ENCODE data around the gene ARL6IP4.
"Not testable (repeated sequence)": the region's sequence is repeated elsewhere in the genome, so short reads cannot be mapped to it uniquely, and the experiment has no call there.

The ARL6IP4 gene

DNA sequence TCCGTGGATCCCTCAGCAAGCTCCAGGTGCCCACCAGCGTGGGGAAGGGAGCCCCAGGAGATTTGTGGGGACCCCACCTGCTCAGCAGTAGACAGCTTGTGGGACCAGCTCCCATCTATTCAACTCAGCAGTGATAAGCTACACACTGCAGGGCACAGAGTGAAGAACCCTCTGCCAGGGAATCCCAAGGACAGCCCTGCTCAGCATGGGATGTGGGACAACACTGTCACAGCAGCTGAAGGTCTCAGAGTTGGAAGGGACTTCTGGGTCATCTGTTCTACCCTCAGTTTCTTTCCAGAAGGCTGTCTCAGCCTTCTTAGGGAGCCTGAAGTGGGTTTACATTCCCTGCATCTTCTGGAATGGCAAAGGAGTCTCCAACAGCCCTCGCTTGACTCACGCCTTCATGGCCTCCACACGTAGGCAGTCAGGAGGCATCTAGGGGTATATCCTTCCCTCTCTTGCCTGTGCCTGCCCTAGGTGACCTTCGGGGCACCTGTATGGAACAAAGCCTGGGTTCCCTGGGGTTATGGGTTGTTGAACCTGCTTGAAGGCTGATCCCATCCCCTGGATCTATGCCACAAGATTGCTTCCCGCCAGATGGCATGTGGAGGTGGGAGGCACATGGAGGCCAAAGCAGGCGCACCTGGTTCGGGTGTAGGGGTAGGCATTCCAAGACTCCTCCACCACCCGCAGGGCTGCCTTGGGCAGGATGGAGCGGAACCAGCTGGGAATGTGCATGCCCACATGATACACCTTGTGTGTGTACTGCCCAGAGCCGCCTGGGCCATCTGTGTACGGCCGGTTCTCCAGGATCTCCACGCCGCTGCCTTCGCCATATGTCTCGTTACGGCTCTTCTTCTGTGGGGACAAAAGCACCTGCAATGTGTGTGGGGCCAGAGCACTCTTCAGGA, 33.0 kb downstream of the ARL6IP4 start:
- no peak for DNase-seq

DNA sequence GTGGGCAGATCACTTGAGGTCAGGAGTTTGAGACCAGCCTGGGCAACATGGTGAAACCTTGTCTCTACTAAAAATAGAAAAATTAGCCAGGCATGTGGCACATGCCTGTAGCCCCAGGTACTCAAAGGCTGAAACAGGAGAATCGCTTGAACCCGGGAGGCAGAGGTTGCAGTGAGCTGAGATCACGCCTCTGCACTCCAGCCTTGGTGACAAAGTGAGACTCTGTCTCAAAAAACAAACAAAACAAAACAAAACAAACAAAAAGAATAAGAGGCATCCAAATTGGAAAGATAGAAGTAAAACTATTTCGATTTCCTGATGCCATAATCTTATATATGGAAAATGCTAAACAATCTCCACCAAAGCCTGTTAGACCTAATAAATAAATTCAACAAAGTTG, 34.0 kb downstream of the ARL6IP4 start:
- not testable (repeated sequence) for DNase-seq

DNA sequence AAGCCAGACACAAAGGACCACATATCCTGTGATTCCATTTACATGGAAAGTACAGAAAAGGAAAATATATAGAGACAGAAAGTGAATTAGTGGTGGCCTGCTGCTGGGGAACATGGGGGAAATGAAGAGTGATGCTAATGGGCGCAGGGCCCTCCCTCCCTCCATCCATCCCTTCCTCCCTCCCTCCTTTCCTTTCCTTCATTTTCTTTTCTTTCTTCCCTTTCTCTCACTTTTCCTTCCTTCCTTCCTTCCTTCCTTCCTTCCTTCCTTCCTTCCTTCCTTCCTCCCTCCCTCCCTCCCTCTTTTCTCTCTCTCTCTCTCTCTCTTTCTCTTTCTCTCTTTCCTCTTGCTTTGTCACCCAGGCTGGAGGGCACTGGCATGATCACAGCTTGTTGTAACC, 37.3 kb downstream of the ARL6IP4 start:
- DNase-seq = no peak

DNA sequence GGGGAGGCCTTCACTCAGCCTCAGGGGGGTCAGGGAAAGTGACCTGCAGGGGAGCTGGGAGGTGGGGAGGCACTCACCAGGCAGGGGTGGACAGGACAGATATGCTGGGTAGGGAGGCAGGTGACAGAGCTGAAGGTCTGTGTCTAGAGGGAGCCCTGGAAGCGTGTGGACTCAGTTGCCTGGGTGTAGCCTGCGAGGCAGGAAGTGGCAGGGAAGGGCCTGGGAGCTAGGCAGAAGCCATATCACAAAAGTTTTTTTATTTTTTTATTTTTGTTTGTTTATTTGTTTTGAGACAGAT, 39.3 kb downstream of the ARL6IP4 start:
- no peak for DNase-seq

DNA sequence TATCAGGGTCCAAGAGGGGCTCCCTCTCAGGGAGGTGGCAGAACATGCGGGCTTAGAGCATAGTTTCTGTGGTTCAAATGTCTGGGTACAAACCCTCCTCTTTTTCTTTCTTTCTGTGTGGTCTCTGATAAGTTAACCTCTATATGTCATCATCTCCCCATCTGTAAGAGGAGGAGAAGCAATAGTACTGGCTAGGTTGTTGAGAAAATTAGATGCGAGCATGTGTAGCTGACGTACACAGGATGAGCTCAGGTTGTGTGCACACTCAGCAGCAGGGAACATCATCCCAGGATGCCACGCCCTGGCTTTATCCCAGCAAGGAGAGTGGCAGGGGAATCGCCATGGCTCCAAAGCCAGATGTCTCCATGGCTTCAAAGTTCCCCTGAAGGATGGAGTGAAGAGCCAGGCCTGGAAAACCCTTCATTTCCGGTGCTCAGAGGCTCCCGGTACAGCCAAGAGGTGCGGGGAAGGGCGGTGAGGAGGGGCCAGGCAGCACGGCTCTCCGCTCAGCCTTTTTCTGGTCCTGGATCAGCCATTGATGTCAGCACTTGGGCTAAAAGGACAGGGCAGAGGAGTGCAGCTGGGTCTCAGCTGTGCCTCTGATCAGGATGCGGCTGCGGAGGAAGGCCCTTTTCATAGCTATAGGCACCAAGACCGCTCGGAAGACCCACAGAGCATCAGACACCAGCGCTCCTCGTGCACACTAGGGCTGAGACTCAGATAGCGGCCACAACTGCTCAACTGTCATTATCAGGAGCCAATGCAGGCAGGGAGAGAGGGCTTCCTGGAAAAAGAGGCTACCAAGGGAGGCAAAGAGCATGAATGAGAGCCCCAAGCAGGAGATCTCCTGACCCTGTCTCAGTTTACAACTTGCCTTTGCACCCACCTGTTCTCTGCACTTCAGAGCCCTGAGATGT, 41.5 kb downstream of the ARL6IP4 start:
- DNase-seq = no peak

DNA sequence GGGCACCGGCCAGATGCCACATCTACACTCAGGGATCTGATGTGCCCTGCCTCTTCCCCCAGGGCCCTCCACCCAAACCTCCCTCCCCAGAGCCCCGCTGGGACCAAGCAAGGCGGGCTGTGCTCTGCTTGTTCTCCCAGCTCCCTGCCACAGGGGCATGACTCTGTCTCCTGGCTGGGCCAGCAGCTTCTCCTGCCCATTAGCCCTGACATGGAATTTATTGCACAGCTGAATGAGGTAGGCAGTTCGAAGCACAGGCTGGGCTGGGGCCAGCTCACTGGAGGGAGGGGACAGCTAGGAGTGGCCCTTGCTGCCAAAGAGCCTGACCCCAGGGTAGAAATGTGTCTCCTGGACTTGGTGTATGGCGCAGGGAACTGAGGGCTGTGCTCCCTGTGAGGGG, 42.4 kb downstream of the ARL6IP4 start:
- DNase-seq = no peak

DNA sequence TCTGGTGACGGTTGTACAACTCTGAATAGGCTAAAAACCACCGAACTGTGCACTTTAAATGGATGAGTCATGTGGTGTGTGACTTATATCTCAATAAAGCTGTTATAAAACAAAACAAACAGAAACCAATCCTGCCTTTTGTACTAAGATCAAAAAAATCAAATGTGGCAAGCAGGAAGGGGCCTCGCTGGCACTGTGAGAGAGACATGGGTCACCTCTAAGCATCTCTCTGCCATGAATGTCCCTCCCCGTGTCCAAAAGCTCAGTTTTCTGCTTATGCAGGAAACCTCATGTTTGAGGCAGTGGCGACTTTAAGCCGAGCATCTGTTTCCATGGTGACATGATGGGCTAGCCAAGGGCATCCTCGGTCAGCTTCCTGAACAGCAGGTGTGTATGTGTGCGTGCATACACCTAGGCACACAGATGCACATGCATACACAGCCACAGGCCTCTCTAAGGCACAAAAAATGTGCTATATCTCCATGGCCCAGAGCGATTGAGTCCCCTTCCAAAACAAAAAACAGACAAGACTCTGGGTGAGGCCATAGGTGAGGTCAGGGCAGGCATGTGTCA, 44.4 kb downstream of the ARL6IP4 start:
- peak; percentile 15 for DNase-seq

DNA sequence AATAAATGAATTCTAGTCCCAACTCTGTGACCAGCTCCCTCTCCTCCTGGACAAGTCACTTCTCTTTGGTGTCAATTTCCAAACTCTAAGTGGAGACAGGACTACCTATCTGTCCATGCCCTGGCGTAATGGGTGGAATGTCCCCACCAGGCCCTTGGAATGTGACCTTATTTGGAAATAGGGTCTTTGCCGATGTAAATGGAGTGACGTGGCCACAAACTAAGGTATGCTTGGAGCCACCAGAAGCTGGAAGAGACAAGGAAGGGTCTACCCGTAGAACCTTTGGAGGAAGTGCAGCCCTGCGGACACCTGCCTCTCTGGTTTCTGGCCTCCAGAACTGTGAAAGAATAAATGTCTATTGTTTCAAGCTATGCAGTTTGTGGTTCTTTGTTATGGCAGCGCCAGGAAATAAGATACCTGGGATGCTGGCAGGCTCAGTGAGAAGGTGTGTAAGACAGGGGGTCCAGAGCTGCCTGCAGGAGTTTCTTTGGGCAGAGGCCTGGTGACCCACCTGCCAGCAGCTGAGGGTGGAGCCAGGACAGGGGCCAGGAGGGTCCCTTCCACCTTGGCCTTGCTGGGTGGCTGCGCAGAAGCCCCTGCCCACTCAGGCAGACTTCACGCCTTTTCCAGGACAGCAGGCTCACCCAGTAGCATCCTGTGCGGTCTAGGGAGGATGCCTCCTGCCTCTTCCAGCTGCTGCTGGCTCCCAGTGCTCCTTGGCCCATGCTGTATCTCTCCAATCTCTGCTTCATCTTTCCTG, 45.8 kb downstream of the ARL6IP4 start:
- no peak for DNase-seq

DNA sequence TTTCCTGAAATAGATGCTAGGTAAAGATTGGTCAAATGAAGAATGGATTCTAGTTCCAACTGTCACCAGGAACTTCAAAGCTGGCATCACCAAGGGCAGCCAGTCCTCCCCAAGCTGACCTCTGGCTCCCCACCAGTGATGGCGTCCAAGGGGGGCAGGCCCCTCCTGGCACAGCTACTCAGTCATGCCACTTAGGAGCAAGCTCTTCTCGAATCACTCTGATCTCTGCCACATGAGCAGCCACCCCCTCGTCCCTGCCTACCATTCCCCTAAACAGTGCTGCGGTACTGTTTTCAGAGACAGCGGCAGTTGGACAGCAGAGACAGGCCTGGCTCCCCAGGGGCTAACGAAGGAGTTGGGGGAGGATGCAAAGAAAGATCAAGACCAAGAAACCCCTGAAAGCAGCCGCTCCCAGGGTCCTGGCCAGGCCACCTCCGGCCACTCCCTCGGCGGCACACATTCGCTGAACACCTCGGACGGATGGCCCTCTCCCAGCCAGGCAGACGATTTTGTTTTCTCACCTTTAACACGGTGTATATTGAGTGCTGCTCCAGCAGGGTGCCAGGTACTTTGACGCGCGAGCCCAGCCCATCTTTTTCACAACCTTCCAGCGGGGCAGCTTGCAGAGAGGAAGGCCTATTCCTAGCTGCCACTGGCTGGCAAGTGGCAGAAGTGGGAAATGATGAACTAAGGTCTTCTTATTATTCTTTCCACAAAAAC, 47.4 kb downstream of the ARL6IP4 start:
- no peak for DNase-seq

DNA sequence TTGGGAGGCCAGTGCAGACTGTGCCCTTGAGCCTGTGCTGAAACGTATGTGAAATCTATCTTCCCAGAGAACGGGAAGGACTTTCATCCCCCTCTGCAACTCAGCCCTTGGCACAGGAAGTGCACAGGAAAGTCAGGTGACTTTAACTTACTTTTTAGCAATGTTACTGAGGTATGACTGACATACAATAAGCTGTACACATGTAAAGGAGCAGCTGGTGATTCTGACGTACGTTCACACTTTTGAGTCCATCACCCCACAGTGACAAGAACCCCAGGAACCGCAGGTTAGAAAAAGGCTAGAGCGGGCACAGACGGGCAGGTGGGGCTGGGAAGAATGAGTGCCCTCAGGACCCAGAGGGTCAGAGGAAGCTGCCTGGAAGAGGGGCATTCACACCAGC, 48.0 kb downstream of the ARL6IP4 start:
- DNase-seq = no peak

DNA sequence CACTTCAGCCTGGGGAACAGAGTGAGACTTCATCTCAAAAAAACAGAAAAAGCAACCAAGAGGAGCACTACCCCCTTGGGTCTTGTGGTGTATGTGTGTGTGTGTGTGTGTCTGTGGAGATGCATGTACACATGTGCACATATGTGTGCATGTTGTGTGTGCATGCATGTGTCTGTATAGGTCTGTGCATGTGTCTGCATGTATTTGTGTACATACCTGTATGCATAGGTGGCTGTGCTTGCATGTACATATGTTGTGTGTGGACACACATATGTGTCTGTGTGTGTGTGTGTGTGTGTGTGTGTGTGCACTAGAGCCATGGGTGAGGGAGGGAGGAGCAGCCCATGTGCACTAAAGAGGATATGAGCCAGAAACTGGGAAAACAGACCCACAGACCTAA, 49.1 kb downstream of the ARL6IP4 start:
- DNase-seq = no peak

DNA sequence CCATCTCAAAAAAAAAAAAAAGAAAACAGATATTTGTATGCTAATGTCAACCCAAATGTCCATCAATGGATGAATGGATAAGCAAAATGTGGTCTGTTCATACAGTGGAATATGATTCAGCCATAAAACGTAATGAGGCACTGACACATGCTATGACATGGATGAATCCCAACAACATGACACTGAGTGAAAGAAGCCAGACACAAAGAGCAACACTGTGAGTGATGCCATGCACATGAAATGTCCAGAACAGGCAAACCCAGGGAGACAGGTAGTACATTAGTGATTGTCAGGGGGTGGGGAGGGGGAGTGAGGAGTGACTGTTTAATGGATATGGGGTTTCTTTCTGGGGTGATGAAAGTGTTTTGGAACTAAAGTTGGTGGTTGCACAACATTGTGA, 50.2 kb downstream of the ARL6IP4 start:
- no peak for DNase-seq

DNA sequence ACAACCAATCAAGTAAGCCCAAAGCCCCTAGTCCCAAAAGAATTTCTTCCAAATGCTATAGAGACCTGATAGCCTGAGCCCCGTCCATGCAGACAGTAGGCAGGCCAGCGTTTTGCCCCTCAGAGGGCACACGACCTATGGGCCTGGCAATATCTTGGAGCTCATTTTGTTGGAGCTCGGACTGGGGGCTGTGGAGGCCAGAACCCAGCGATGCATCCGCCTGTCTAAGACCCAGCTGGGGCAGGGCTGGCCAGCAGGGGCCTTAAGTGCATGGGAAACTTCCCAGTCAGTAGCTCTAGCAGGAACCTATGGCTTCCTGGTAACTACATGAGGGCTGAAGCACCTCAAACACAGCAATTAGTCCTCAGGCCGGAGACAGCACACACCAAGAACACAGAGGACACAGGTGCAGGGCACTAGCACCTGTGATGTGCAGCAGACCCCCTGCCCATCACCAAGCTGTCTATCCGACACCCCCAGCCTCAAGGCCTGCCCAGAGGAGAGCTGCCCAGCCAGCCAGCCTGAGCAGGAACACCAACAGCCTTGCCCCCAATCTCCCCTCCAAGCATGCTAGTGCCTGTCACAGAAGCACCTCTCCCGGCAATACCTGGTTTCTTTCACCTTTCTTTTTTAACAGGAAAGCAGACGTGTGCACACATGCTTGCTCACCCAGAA, 50.8 kb downstream of the ARL6IP4 start:
- no peak for DNase-seq

Data from fibroblast of skin of right quadriceps (primary cell).